DND-41 (cell line): Measurements from ENCODE around the gene PROK2.

ENCODE experiments used
- ATAC-seq: fragments of 200-7000 bp; cut with Tn5 transposase; 3 replicates; pipeline ENCODE4 v1.9.1; 2021; ENCODE audit warnings: low read depth; ENCODE audit not compliant: insufficient read depth
- DNase-seq: peaks from one replicate; pipeline ENCODE4 v3.0.0-alpha.2; 2020
- H2AFZ ChIP-seq: 2 replicates; pipeline ENCODE4 v1.6.0; 2012; ENCODE audit warnings: low read depth, low read length
- H3K27ac ChIP-seq: 2 replicates; pipeline ENCODE4 v1.5.1; 2012; ENCODE audit warnings: low read length, inconsistent platforms
- H3K27me3 ChIP-seq: fragments of 200-600 bp; sonication (generic); 2 replicates; pipeline ENCODE4 v1.6.0; 2012; ENCODE audit warnings: low read length, mild to moderate bottlenecking, inconsistent platforms; ENCODE audit not compliant: insufficient read depth, poor library complexity
- H3K36me3 ChIP-seq: 2 replicates; pipeline ENCODE4 v1.5.1; 2012; ENCODE audit warnings: low read length, inconsistent platforms; ENCODE audit not compliant: insufficient read depth
- H3K4me1 ChIP-seq: 2 replicates; pipeline ENCODE4 v1.5.1; 2012; ENCODE audit warnings: mild to moderate bottlenecking, low read length; ENCODE audit not compliant: insufficient read depth
- H3K4me2 ChIP-seq: 2 replicates; pipeline ENCODE4 v1.6.0; 2012; ENCODE audit warnings: mild to moderate bottlenecking, moderate library complexity, low read length, inconsistent platforms; ENCODE audit not compliant: insufficient read depth
- H3K4me3 ChIP-seq, 2 experiments: fragments of 200-600 bp in 1 of 2; shearing (Covaris generic) in 1 of 2; 2 replicates each; pipeline ENCODE4 v1.5.1; 2012 to 2016; ENCODE audit warnings: inconsistent platforms in 2 of 2, low read length in 2 of 2, mild to moderate bottlenecking in 2 of 2, low read depth in 1 of 2, moderate library complexity in 1 of 2
- H3K79me2 ChIP-seq: 2 replicates; pipeline ENCODE4 v1.6.0; 2012; ENCODE audit warnings: low read length, inconsistent platforms; ENCODE audit not compliant: insufficient read depth
- H3K9ac ChIP-seq: 2 replicates; pipeline ENCODE4 v1.6.0; 2012; ENCODE audit warnings: low read depth, mild to moderate bottlenecking, inconsistent platforms, low read length, moderate library complexity
- H3K9me3 ChIP-seq: 2 replicates; pipeline ENCODE4 v1.5.1; 2012; ENCODE audit warnings: low read length, moderate library complexity, mild to moderate bottlenecking, inconsistent platforms; ENCODE audit not compliant: insufficient read depth, severe bottlenecking
- H4K20me1 ChIP-seq: 2 replicates; pipeline ENCODE4 v1.6.0; 2012; ENCODE audit warnings: low read length; ENCODE audit not compliant: insufficient read depth
- CTCF ChIP-seq: IDR thresholded peaks from 2 replicates; pipeline ENCODE4 v1.5.1; 2012; ENCODE audit warnings: borderline replicate concordance, low read length, moderate library complexity, mild to moderate bottlenecking; ENCODE audit not compliant: poor library complexity, severe bottlenecking; ENCODE audit errors: extremely low read depth
- EZH2 ChIP-seq: IDR thresholded peaks from 3 replicates; pipeline ENCODE4 v1.6.1; 2012; ENCODE audit warnings: borderline replicate concordance, low read depth, mild to moderate bottlenecking, moderate library complexity, low read length, inconsistent platforms; ENCODE audit not compliant: severe bottlenecking

The PROK2 gene

GRCh38 chr3:71753701-71754609, 31.0 kb downstream of the PROK2 start, which contains the start of gene GPR27:
Gene GPR27, plus strand, starts transcription at chr3:71753855. Its CDS starts 195 bp downstream, at chr3:71754050.
- H3K27ac ChIP-seq, result no peak within 1 kb of the TSS
- peaks cover 6% of the 10 kb centered on the region for H3K27me3 ChIP-seq
- no peaks in the 10 kb centered on the region for H4K20me1 ChIP-seq
- H3K9me3 ChIP-seq, result no peaks in the 10 kb centered on the region
- ATAC-seq, result no peak
- H3K36me3 ChIP-seq, result no peaks in the 10 kb centered on the region
- H3K4me3 ChIP-seq, result no peak within 1 kb of the TSS
- no peak within 1 kb of the TSS for H3K9ac ChIP-seq
- no peaks in the 10 kb centered on the region for H3K4me1 ChIP-seq
- no peak for DNase-seq
- no peak within 1 kb of the TSS for H3K4me2 ChIP-seq
- no peaks in the 10 kb centered on the region for H3K79me2 ChIP-seq
- no peak within 1 kb of the TSS for H2AFZ ChIP-seq
- TF ChIP-seq CTCF (no peak), EZH2 (no peak)

GRCh38 chr3:71752831-71753700, 31.9 kb downstream of the PROK2 start:
- DNase-seq (no peak), ATAC-seq (no peak)
- no peak overlapping the region for H3K9ac ChIP-seq
- H3K4me1 ChIP-seq, result no peaks in the 10 kb centered on the region
- H3K79me2 ChIP-seq, result no peaks in the 10 kb centered on the region
- H3K4me3 ChIP-seq, result no peak overlapping the region
- no peak for TF ChIP-seq EZH2
- no peak for TF ChIP-seq CTCF
- no peak overlapping the region for H3K27ac ChIP-seq
- H3K27me3 ChIP-seq, result peaks cover 6% of the 10 kb centered on the region
- no peaks in the 10 kb centered on the region for H4K20me1 ChIP-seq
- no peaks in the 10 kb centered on the region for H3K9me3 ChIP-seq
- no peaks in the 10 kb centered on the region for H3K36me3 ChIP-seq
- no peak overlapping the region for H3K4me2 ChIP-seq
- H2AFZ ChIP-seq, result no peak overlapping the region

- no peak overlapping the region for H3K4me3 ChIP-seq
- no peak overlapping the region for H3K9ac ChIP-seq
- no peak for TF ChIP-seq CTCF
- TF ChIP-seq EZH2, result no peak
- no peaks in the 10 kb centered on the region for H3K79me2 ChIP-seq
- DNase-seq (no peak), ATAC-seq (no peak)
- H3K27me3 ChIP-seq, result peaks cover 3% of the 10 kb centered on the region
- no peak overlapping the region for H2AFZ ChIP-seq
- no peak overlapping the region for H3K4me2 ChIP-seq
- H3K4me1 ChIP-seq, result no peaks in the 10 kb centered on the region
- H3K36me3 ChIP-seq, result no peaks in the 10 kb centered on the region
- H3K9me3 ChIP-seq, result no peaks in the 10 kb centered on the region
- H3K27ac ChIP-seq, result no peak overlapping the region
- H4K20me1 ChIP-seq, result no peaks in the 10 kb centered on the region
These were observed 33.3 kb downstream of the PROK2 start for GRCh38 chr3:71751602-71752001.
